ENCODE results near the gene TCTN1. TPM values are rescaled to one million over a fixed set of nuclear protein-coding genes. Genes with fewer than 3 reads are reported as not detected.
A peak's percentile ranks its signal among the peaks of the same experiment; 100 is the strongest.

TCTN1 gene
- 10 to 100 TPM in 2 of 4 donors, 1 to 10 TPM in 2; 4.4 to 15.6 (median 8.8) TPM for total RNA-seq

- 4 to 6% methylated on average over 9 to 22 of the region's 60 CpGs for WGBS, 2 donors
- no peaks in the 10 kb centered on the region for H3K27me3 ChIP-seq
- intact Hi-C loops (cut with DNase I) = no loop called here
- H3K27ac ChIP-seq = peak within 1 kb of the TSS; percentile 68 to 83 (median 75)
- no peaks in the 10 kb centered on the region for H3K36me3 ChIP-seq
- peak; percentile 72 for DNase-seq
- peaks cover 0 to 15% (median 8%) of the 10 kb centered on the region in 3 donors for H3K4me1 ChIP-seq
- H3K9me3 ChIP-seq = no peaks in the 10 kb centered on the region
- H3K4me3 ChIP-seq = peak within 1 kb of the TSS; percentile 57 to 81 (median 74)
- TF ChIP-seq POLR2A (IDR thresholded peaks at IDR 0.05) (peak in 2 of 4 donors; percentile 16 to 65), CTCF (IDR thresholded peaks at IDR 0.05) (peak in 2 of 6 experiments; percentile 10 to 26)
Observed at GRCh38 chr12:110613771-110614684, at the start of gene TCTN1. TCTN1 (plus strand) TSS chr12:110614129; CDS start chr12:110614183, 54 bp downstream.

GRCh38 chr12:110564471-110564991 lies 49.4 kb upstream of the TCTN1 start:
- DNase-seq = no peak
- TF ChIP-seq CTCF (IDR thresholded peaks at IDR 0.05) (no peak), POLR2A (IDR thresholded peaks at IDR 0.05) (no peak)
- intact Hi-C loops (cut with DNase I) = no loop called here
- Histone ChIP-seq H3K27me3 (no peaks in the 10 kb centered on the region), H3K4me1 (peaks cover 11 to 77% (median 41%) of the 10 kb centered on the region in 3 donors), H3K36me3 (peaks cover 0 to 7% (median 0%) of the 10 kb centered on the region in 3 donors), H3K9me3 (no peaks in the 10 kb centered on the region), H3K27ac (peak overlapping the region in 3 of 4 donors; percentile 36 to 57 (median 56)), H3K4me3 (no peak overlapping the region)
- WGBS, 2 donors = 52 to 63% methylated on average over 8 of the region's 8 CpGs

GRCh38 chr12:110565894-110566871 lies 47.7 kb upstream of the TCTN1 start:
- intact Hi-C loops (cut with DNase I) = no loop called here
- H3K27me3 ChIP-seq = no peaks in the 10 kb centered on the region
- peaks cover 0 to 4% (median 0%) of the 10 kb centered on the region in 3 donors for H3K9me3 ChIP-seq
- peaks cover 11 to 69% (median 39%) of the 10 kb centered on the region in 3 donors for H3K4me1 ChIP-seq
- peak overlapping the region in 3 of 4 donors; percentile 23 to 54 (median 46) for H3K27ac ChIP-seq
- H3K36me3 ChIP-seq = peaks cover 0 to 7% (median 0%) of the 10 kb centered on the region in 3 donors
- no peak for TF ChIP-seq CTCF (IDR thresholded peaks at IDR 0.05)
- no peak for TF ChIP-seq POLR2A (IDR thresholded peaks at IDR 0.05)
- WGBS, 2 donors = 42 to 46% methylated on average over 8 of the region's 8 CpGs
- DNase-seq = no peak
- no peak overlapping the region for H3K4me3 ChIP-seq

GRCh38 chr12:110566993-110567392 lies 46.9 kb upstream of the TCTN1 start:
- Histone ChIP-seq H3K27ac (no peak overlapping the region), H3K36me3 (peaks cover 0 to 7% (median 0%) of the 10 kb centered on the region in 3 donors), H3K27me3 (no peaks in the 10 kb centered on the region), H3K4me3 (no peak overlapping the region), H3K9me3 (peaks cover 0 to 11% (median 0%) of the 10 kb centered on the region in 3 donors), H3K4me1 (peaks cover 11 to 62% (median 33%) of the 10 kb centered on the region in 3 donors)
- intact Hi-C loops (cut with DNase I) = no loop called here
- DNase-seq = no peak
- WGBS, 2 donors = 89 to 91% methylated on average over 4 to 5 of the region's 5 CpGs
- TF ChIP-seq CTCF (IDR thresholded peaks at IDR 0.05) (no peak), POLR2A (IDR thresholded peaks at IDR 0.05) (no peak)
